Fibroblast of lung (primary cell): Measurements from ENCODE around the gene CDK6.

Experiments
- EZH2 ChIP-seq: IDR thresholded peaks from 2 replicates; pipeline ENCODE4 v1.5.1; 2012; ENCODE audit warnings: low read length, control low read depth, mild to moderate bottlenecking; ENCODE audit errors: missing control alignments
- TF ChIP-seq, protein P1 (sequence below), 2 donors: IDR thresholded peaks in 1 of 2; conservative IDR thresholded peaks in 1 of 2; 1 replicate in 1 of 2; 2 replicates in 1 of 2; pipeline ENCODE4 v1.5.1; 2011 to 2012; ENCODE audit warnings: low read length in 2 of 2, control low read depth in 1 of 2, inconsistent platforms in 1 of 2, low read depth in 1 of 2, mild to moderate bottlenecking in 1 of 2

GRCh38 chr7:92680442-92680841 is 155.9 kb downstream of the CDK6 start:
- TF ChIP-seq, protein P1, sequence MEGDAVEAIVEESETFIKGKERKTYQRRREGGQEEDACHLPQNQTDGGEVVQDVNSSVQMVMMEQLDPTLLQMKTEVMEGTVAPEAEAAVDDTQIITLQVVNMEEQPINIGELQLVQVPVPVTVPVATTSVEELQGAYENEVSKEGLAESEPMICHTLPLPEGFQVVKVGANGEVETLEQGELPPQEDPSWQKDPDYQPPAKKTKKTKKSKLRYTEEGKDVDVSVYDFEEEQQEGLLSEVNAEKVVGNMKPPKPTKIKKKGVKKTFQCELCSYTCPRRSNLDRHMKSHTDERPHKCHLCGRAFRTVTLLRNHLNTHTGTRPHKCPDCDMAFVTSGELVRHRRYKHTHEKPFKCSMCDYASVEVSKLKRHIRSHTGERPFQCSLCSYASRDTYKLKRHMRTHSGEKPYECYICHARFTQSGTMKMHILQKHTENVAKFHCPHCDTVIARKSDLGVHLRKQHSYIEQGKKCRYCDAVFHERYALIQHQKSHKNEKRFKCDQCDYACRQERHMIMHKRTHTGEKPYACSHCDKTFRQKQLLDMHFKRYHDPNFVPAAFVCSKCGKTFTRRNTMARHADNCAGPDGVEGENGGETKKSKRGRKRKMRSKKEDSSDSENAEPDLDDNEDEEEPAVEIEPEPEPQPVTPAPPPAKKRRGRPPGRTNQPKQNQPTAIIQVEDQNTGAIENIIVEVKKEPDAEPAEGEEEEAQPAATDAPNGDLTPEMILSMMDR (conservative IDR thresholded peaks at IDR 0.05 in 1 of 2, IDR thresholded peaks at IDR 0.05 in 1 of 2; ENCODE audit: low read depth in 1 of 2, low read length in 2 of 2), result no peak
- TF ChIP-seq EZH2, result no peak
